ENCODE data around the gene GRIK3.

DNA sequence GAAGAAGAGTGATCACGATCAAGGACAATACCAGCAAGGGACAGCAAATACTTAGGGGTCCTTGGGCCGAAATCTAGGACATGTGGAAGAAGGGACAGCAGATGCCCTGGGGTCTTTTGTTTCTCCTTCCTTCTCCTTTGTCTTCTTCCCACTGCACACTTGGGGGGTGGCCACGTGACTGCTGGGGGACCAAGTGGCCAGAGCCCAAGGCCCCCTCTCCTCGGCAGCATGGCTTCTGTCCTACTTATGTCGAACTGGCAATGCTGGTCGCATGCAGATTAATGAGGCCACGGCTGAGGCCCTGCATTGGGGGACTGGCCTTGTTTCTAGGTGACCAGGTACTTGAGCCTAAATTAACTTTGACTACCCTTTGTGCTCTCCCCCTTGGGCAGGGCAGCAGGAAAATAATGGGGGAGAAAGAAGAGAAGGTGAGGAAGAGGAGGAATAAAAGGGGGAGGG is 83.0 kb downstream of the GRIK3 start:
- TF ChIP-seq, protein P1, sequence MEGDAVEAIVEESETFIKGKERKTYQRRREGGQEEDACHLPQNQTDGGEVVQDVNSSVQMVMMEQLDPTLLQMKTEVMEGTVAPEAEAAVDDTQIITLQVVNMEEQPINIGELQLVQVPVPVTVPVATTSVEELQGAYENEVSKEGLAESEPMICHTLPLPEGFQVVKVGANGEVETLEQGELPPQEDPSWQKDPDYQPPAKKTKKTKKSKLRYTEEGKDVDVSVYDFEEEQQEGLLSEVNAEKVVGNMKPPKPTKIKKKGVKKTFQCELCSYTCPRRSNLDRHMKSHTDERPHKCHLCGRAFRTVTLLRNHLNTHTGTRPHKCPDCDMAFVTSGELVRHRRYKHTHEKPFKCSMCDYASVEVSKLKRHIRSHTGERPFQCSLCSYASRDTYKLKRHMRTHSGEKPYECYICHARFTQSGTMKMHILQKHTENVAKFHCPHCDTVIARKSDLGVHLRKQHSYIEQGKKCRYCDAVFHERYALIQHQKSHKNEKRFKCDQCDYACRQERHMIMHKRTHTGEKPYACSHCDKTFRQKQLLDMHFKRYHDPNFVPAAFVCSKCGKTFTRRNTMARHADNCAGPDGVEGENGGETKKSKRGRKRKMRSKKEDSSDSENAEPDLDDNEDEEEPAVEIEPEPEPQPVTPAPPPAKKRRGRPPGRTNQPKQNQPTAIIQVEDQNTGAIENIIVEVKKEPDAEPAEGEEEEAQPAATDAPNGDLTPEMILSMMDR (IDR thresholded peaks at IDR 0.05), result no peak
- TF ChIP-seq CREM (CRISPR knock-in tag; IDR thresholded peaks at IDR 0.05), result no peak

Data from WTC11 (cell line).